Epithelial cell of proximal tubule (primary cell): ENCODE data around the gene XPC. TPM values are rescaled to one million over a fixed set of nuclear protein-coding genes. Genes with fewer than 3 reads are reported as not detected.

ENCODE experiments used
- DNase-seq: peaks from one replicate; pipeline ENCODE4 v3.0.0-alpha.2; 2011; ENCODE audit warnings: low read depth
- H3K4me3 ChIP-seq: 2 replicates; pipeline ENCODE4 v1.5.1; 2011; ENCODE audit warnings: low read depth, mild to moderate bottlenecking, low read length
- CTCF ChIP-seq: conservative IDR thresholded peaks from 2 replicates; pipeline ENCODE4 v1.5.1; 2012; ENCODE audit warnings: low read depth, mild to moderate bottlenecking, low read length
- total RNA-seq: library from RNA; depleted of rRNA; stranded (reverse); fragments of >200 nt; gene quantifications from 2 replicates; pipeline ENCODE4 v1.2.3, GENCODE V29; 2015

The XPC gene
- total RNA-seq, 1 donor from 2014 or later = 27.8 TPM

- H3K4me3 ChIP-seq = no peak overlapping the region
- no peak for TF ChIP-seq CTCF
- DNase-seq = no peak
Observed at GRCh38 chr3:14152963-14153355, 25.4 kb downstream of the XPC start.

GRCh38 chr3:14152233-14152962, 26.0 kb downstream of the XPC start:
- H3K4me3 ChIP-seq = no peak overlapping the region
- peak; percentile 35 for TF ChIP-seq CTCF
- no peak for DNase-seq

GRCh38 chr3:14151471-14152083, 26.8 kb downstream of the XPC start:
- no peak for DNase-seq
- no peak for TF ChIP-seq CTCF
- H3K4me3 ChIP-seq = no peak overlapping the region

- no peak for TF ChIP-seq CTCF
- no peak for DNase-seq
- H3K4me3 ChIP-seq = no peak overlapping the region
Observed at GRCh38 chr3:14150491-14151230, 27.7 kb downstream of the XPC start.

- DNase-seq = no peak
- H3K4me3 ChIP-seq = no peak overlapping the region
- no peak for TF ChIP-seq CTCF
Observed at GRCh38 chr3:14150078-14150477, 28.3 kb downstream of the XPC start.

- peak; percentile 21 for TF ChIP-seq CTCF
- no peak overlapping the region for H3K4me3 ChIP-seq
Observed at GRCh38 chr3:14148041-14148985, 30.1 kb downstream of the XPC start.

More at GRCh38 chr3:14148041-14148985, 30.1 kb downstream of the XPC start:
- DNase-seq = no peak
